ENCODE results near the gene GINS2. TPM values are rescaled to one million over a fixed set of nuclear protein-coding genes. Genes with fewer than 3 reads are reported as not detected.

Gene GINS2
- total RNA-seq, 3 donors from 2014 or later, result 0.66 to 3.1 (median 1.1) TPM

- peaks cover 4 to 6% of the 10 kb centered on the region in 2 donors for H3K9me3 ChIP-seq
- H3K27me3 ChIP-seq, result no peaks in the 10 kb centered on the region
- intact Hi-C loops (cut with DNase I; ENCODE audit: low total_unique reads), result no loop called here
- no peaks in the 10 kb centered on the region for H3K36me3 ChIP-seq
- no peaks in the 10 kb centered on the region for H3K4me1 ChIP-seq
- no peak overlapping the region for H3K27ac ChIP-seq
- TF ChIP-seq POLR2AphosphoS5 (IDR thresholded peaks at IDR 0.05) (no peak), POLR2A (IDR thresholded peaks at IDR 0.05) (no peak), CTCF (IDR thresholded peaks at IDR 0.05) (no peak)
- no peak for DNase-seq (ENCODE audit: low spot score in 2 of 2)
- H3K4me3 ChIP-seq, result no peak overlapping the region
Measured at GRCh38 chr16:85709766-85710585, 21.2 kb upstream of the GINS2 start.

- no peaks in the 10 kb centered on the region for H3K27me3 ChIP-seq
- intact Hi-C loops (cut with DNase I; ENCODE audit: low total_unique reads), result no loop called here
- DNase-seq (ENCODE audit: low spot score in 2 of 2), result no peak
- peaks cover 4 to 6% of the 10 kb centered on the region in 2 donors for H3K9me3 ChIP-seq
- no peaks in the 10 kb centered on the region for H3K36me3 ChIP-seq
- TF ChIP-seq POLR2AphosphoS5 (IDR thresholded peaks at IDR 0.05), result no peak
- TF ChIP-seq CTCF (IDR thresholded peaks at IDR 0.05), result no peak
- TF ChIP-seq POLR2A (IDR thresholded peaks at IDR 0.05), result no peak
- no peak overlapping the region for H3K4me3 ChIP-seq
- H3K27ac ChIP-seq, result no peak overlapping the region
- no peaks in the 10 kb centered on the region for H3K4me1 ChIP-seq
Measured at GRCh38 chr16:85708338-85708737, 19.6 kb upstream of the GINS2 start.

GRCh38 chr16:85707528-85708095 lies 18.9 kb upstream of the GINS2 start:
- TF ChIP-seq POLR2A (IDR thresholded peaks at IDR 0.05), result no peak
- TF ChIP-seq CTCF (IDR thresholded peaks at IDR 0.05), result no peak
- no peak for TF ChIP-seq POLR2AphosphoS5 (IDR thresholded peaks at IDR 0.05)
- Histone ChIP-seq H3K4me3 (no peak overlapping the region), H3K4me1 (no peaks in the 10 kb centered on the region), H3K36me3 (no peaks in the 10 kb centered on the region), H3K27ac (no peak overlapping the region), H3K9me3 (peaks cover 4 to 6% of the 10 kb centered on the region in 2 donors), H3K27me3 (no peaks in the 10 kb centered on the region)
- no peak for DNase-seq (ENCODE audit: low spot score in 2 of 2)
- intact Hi-C loops (cut with DNase I; ENCODE audit: low total_unique reads), result no loop called here

- intact Hi-C loops (cut with DNase I; ENCODE audit: low total_unique reads), result no loop called here
- DNase-seq (ENCODE audit: low spot score in 2 of 2), result no peak
- no peaks in the 10 kb centered on the region for H3K27me3 ChIP-seq
- no peaks in the 10 kb centered on the region for H3K4me1 ChIP-seq
- TF ChIP-seq POLR2AphosphoS5 (IDR thresholded peaks at IDR 0.05) (no peak), CTCF (IDR thresholded peaks at IDR 0.05) (no peak)
- peaks cover 0 to 3% of the 10 kb centered on the region in 2 donors for H3K9me3 ChIP-seq
- H3K4me3 ChIP-seq, result no peak overlapping the region
- H3K36me3 ChIP-seq, result no peaks in the 10 kb centered on the region
- H3K27ac ChIP-seq, result no peak overlapping the region
Measured at GRCh38 chr16:85706449-85707034, 17.8 kb upstream of the GINS2 start.

Measured in breast epithelium (tissue), 4 donors.